ENCODE measurements around the gene JAZF1. TPM values are rescaled to one million over a fixed set of nuclear protein-coding genes. Genes with fewer than 3 reads are reported as not detected.

Gene JAZF1
- total and polyA plus RNA-seq, 2 experiments from 2014 or later: 13.8 to 19.6 TPM

GRCh38 chr7:28121496-28121895 is 59.1 kb downstream of the JAZF1 start:
- Histone ChIP-seq H4K20me1 (ENCODE audit: insufficient read depth) (peaks cover 3% of the 10 kb centered on the region; the same call in 1 of the 2 replicates), H3K9me3 (ENCODE audit: low read depth) (no peaks in the 10 kb centered on the region), H3K4me2 (ENCODE audit: unreplicated experiment) (no peak overlapping the region), H3F3A (ENCODE audit: insufficient read depth) (no peaks in the 10 kb centered on the region), H3K4me1 (ENCODE audit: insufficient read depth) (peaks cover 14% of the 10 kb centered on the region), H3K9me2 (ENCODE audit: insufficient read depth) (no peaks in the 10 kb centered on the region), H2AFZ (no peak overlapping the region), H3K27ac (no peak overlapping the region), H3K4me3 (no peak overlapping the region), H3K36me3 (ENCODE audit: low read depth) (no peaks in the 10 kb centered on the region), H3K27me3 (replicated peaks; ENCODE audit: insufficient read depth) (no peaks in the 10 kb centered on the region), H3K79me2 (ENCODE audit: insufficient read depth) (peaks cover 85% of the 10 kb centered on the region), H3K9ac (no peak overlapping the region)
- no peak for DNase-seq
- in situ Hi-C loops (cut with MboI): no loop called here
- no peak for TF ChIP-seq EZH2 (IDR thresholded peaks at IDR 0.05; ENCODE audit: insufficient read depth, poor library complexity, severe bottlenecking)
- TF ChIP-seq EZH2phosphoT487 (IDR thresholded peaks at IDR 0.05; ENCODE audit: insufficient read depth, low read depth): no peak
- 96 to 99% methylated on average over 5 of the region's 5 CpGs for WGBS, 2 experiments (ENCODE audit: low coverage in 1 of 2, low lambda C conversion rate in 2 of 2, missing lambda C conversion rate in 2 of 2)

- H3K36me3 ChIP-seq (ENCODE audit: low read depth): no peaks in the 10 kb centered on the region
- peaks cover 25% of the 10 kb centered on the region for H3F3A ChIP-seq (ENCODE audit: insufficient read depth)
- in situ Hi-C loops (cut with MboI): no loop called here
- 98% methylated on average over 2 of the region's 2 CpGs for WGBS, 2 experiments (ENCODE audit: low coverage in 1 of 2, low lambda C conversion rate in 2 of 2, missing lambda C conversion rate in 2 of 2)
- no peak overlapping the region for H3K4me2 ChIP-seq (ENCODE audit: unreplicated experiment)
- H3K4me3 ChIP-seq: no peak overlapping the region
- peaks cover 62% of the 10 kb centered on the region for H3K79me2 ChIP-seq (ENCODE audit: insufficient read depth)
- peaks cover 19% of the 10 kb centered on the region for H3K4me1 ChIP-seq (ENCODE audit: insufficient read depth)
- H3K9ac ChIP-seq: no peak overlapping the region
- DNase-seq: no peak
- no peaks in the 10 kb centered on the region for H3K9me2 ChIP-seq (ENCODE audit: insufficient read depth)
- 0 out of 2 replicates have a peak, but pooled peaks cover 3% of the 10 kb centered on the region for H4K20me1 ChIP-seq (ENCODE audit: insufficient read depth)
- H2AFZ ChIP-seq: no peak overlapping the region
- H3K27ac ChIP-seq: no peak overlapping the region
- H3K27me3 ChIP-seq (replicated peaks; ENCODE audit: insufficient read depth): no peaks in the 10 kb centered on the region
- TF ChIP-seq EZH2 (IDR thresholded peaks at IDR 0.05; ENCODE audit: insufficient read depth, poor library complexity, severe bottlenecking) (no peak), EZH2phosphoT487 (IDR thresholded peaks at IDR 0.05; ENCODE audit: insufficient read depth, low read depth) (no peak)
- H3K9me3 ChIP-seq (ENCODE audit: low read depth): no peaks in the 10 kb centered on the region
Observed at GRCh38 chr7:28116041-28116440, 64.6 kb downstream of the JAZF1 start.

GRCh38 chr7:28115261-28115660 is 65.3 kb downstream of the JAZF1 start:
- in situ Hi-C loops (cut with MboI): no loop called here
- H3K27ac ChIP-seq: no peak overlapping the region

GRCh38 chr7:28114056-28114455 is 66.5 kb downstream of the JAZF1 start:
- H3K27ac ChIP-seq: no peak overlapping the region
- no peak overlapping the region for H3K4me2 ChIP-seq (ENCODE audit: unreplicated experiment)
- H3K9me2 ChIP-seq (ENCODE audit: insufficient read depth): no peaks in the 10 kb centered on the region
- H3K9ac ChIP-seq: no peak overlapping the region
- no peaks in the 10 kb centered on the region for H4K20me1 ChIP-seq (ENCODE audit: insufficient read depth)
- H3K4me3 ChIP-seq: no peak overlapping the region
- WGBS, 2 experiments (ENCODE audit: low coverage in 1 of 2, low lambda C conversion rate in 2 of 2, missing lambda C conversion rate in 2 of 2): 69 to 73% methylated on average over 4 of the region's 4 CpGs
- peaks cover 26% of the 10 kb centered on the region for H3F3A ChIP-seq (ENCODE audit: insufficient read depth)
- H3K36me3 ChIP-seq (ENCODE audit: low read depth): no peaks in the 10 kb centered on the region
- peaks cover 55% of the 10 kb centered on the region for H3K79me2 ChIP-seq (ENCODE audit: insufficient read depth)
- H3K27me3 ChIP-seq (replicated peaks; ENCODE audit: insufficient read depth): no peaks in the 10 kb centered on the region
- no peak overlapping the region for H2AFZ ChIP-seq
- H3K4me1 ChIP-seq (ENCODE audit: insufficient read depth): peaks cover 19% of the 10 kb centered on the region
- no peak for DNase-seq
- in situ Hi-C loops (cut with MboI): no loop called here
- H3K9me3 ChIP-seq (ENCODE audit: low read depth): no peaks in the 10 kb centered on the region
- TF ChIP-seq EZH2 (IDR thresholded peaks at IDR 0.05; ENCODE audit: insufficient read depth, poor library complexity, severe bottlenecking) (no peak), EZH2phosphoT487 (IDR thresholded peaks at IDR 0.05; ENCODE audit: insufficient read depth, low read depth) (no peak)

More at GRCh38 chr7:28115261-28115660, 65.3 kb downstream of the JAZF1 start:
- peaks cover 26% of the 10 kb centered on the region for H3F3A ChIP-seq (ENCODE audit: insufficient read depth)
- 0 out of 2 replicates have a peak, but pooled peaks cover 3% of the 10 kb centered on the region for H4K20me1 ChIP-seq (ENCODE audit: insufficient read depth)
- H3K9me3 ChIP-seq (ENCODE audit: low read depth): no peaks in the 10 kb centered on the region
- no peak overlapping the region for H2AFZ ChIP-seq
- no peaks in the 10 kb centered on the region for H3K27me3 ChIP-seq (replicated peaks; ENCODE audit: insufficient read depth)
- WGBS, 2 experiments (ENCODE audit: low coverage in 1 of 2, low lambda C conversion rate in 2 of 2, missing lambda C conversion rate in 2 of 2): 93 to 96% methylated on average over 1 of the region's 1 CpG
- no peaks in the 10 kb centered on the region for H3K9me2 ChIP-seq (ENCODE audit: insufficient read depth)
- peaks cover 62% of the 10 kb centered on the region for H3K79me2 ChIP-seq (ENCODE audit: insufficient read depth)
- H3K4me2 ChIP-seq (ENCODE audit: unreplicated experiment): no peak overlapping the region
- TF ChIP-seq EZH2 (IDR thresholded peaks at IDR 0.05; ENCODE audit: insufficient read depth, poor library complexity, severe bottlenecking) (no peak), EZH2phosphoT487 (IDR thresholded peaks at IDR 0.05; ENCODE audit: insufficient read depth, low read depth) (no peak)
- H3K4me1 ChIP-seq (ENCODE audit: insufficient read depth): peaks cover 19% of the 10 kb centered on the region
- no peak overlapping the region for H3K9ac ChIP-seq
- H3K36me3 ChIP-seq (ENCODE audit: low read depth): no peaks in the 10 kb centered on the region
- no peak overlapping the region for H3K4me3 ChIP-seq
- DNase-seq: no peak

Data from GM23248 (cell line).